PFSK-1 (cell line): Measurements from ENCODE around the gene TNFRSF19.

ENCODE experiments used
- POLR2AphosphoS5 ChIP-seq: IDR thresholded peaks from 2 replicates; pipeline ENCODE4 v1.6.1; 2012; ENCODE audit warnings: low read depth, mild to moderate bottlenecking, control low read depth, low read length, moderate library complexity
- TAF1 ChIP-seq: IDR thresholded peaks from 2 replicates; pipeline ENCODE4 v1.6.1; 2012; ENCODE audit warnings: low read length, control low read depth, borderline replicate concordance; ENCODE audit not compliant: insufficient read depth

GRCh38 chr13:23570099-23570920 is at the start of gene TNFRSF19:
- no peak for TF ChIP-seq TAF1
- no peak for TF ChIP-seq POLR2AphosphoS5
